ENCODE measurements around the gene PLCB3. TPM values are rescaled to one million over a fixed set of nuclear protein-coding genes. Genes with fewer than 3 reads are reported as not detected.

PLCB3 gene
- total and polyA plus RNA-seq, 2 of the 13 experiments (the other 11 are each of a cell fraction or from before 2014, with no cell fraction given): 7.5 to 13.8 TPM

DNA sequence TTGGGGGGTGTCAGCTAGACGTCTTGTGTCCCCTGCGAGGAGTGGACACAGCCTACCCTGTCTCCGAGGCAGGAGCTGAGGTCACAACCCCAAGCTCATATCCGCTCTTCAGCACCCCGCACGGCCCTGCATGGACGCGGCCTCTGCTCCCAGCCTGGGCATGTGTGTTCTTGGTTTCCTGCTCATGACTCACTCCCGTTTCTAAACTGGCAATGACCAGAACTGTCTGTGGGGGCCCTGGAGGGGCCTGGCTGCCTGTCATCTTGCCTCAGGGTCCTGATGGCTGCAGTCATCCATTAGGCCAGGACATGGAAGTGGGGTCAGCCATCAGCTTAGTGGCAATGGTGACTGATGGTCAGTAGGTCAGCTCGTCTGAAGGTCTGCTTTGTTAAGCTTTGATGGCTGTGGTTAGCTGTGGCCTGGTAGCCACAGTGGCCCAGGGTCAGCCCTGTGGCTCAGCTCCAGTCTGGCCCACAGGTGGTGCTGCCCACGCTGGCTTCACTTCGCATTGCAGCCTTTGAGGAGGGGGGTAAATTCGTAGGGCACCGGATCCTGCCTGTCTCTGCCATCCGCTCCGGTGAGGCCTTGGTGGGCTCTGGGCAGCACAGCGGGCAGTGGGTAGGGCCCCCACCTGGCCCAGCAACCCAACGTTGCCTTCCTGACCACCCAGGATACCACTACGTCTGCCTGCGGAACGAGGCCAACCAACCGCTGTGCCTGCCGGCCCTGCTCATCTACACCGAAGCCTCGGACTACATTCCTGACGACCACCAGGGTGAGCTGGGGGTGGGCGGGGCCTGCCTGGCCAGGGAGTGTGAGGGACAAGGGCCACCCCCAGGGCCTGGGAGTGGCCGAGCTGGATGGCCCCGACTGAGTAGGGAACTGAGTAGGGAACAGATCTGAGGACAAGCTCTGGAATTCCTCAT is 12.0 kb downstream of the PLCB3 start:
- no peaks in the 10 kb centered on the region for H3K9me3 ChIP-seq (ENCODE audit: low read length)
- no peak overlapping the region for H2AFZ ChIP-seq (ENCODE audit: low read length)
- H4K20me1 ChIP-seq (ENCODE audit: insufficient read depth, low read length): no peaks in the 10 kb centered on the region
- H3K27me3 ChIP-seq (ENCODE audit: control insufficient read depth in 1 of 2, insufficient read depth in 2 of 2, low read length in 2 of 2): no peaks in the 10 kb centered on the region
- WGBS (ENCODE audit: low lambda C conversion rate): 86% methylated on average over 2 of the region's 29 CpGs
- no peak overlapping the region for H3K4me2 ChIP-seq (ENCODE audit: low read depth, low read length)
- intact Hi-C loops (cut with micrococcal nuclease; ENCODE audit: unreplicated experiment) (no loop called here), in situ Hi-C loops (cut with HindIII; ENCODE audit: extremely low pct_ligation_motif_present, low pct_unique_long_range_greater_than_20kb) (no loop called here)
- ChIA-PET CTCF (ENCODE audit: low intra/inter-chr PET ratio, low total read pairs) (no interaction called here), POLR2A (no interaction called here)
- peaks cover 8 to 35% of the 10 kb centered on the region in 2 experiments; a peak in 4 of 5 replicates for H3K36me3 ChIP-seq (replicated peaks in 1 of 2; ENCODE audit: control insufficient read depth in 1 of 2, insufficient read depth in 2 of 2, low read length in 2 of 2)
- peaks cover 8% of the 10 kb centered on the region for H3K4me1 ChIP-seq (ENCODE audit: insufficient read depth, low read length)
- H3K4me3 ChIP-seq (replicated peaks in 1 of 3; ENCODE audit: insufficient read depth in 1 of 3, low read depth in 2 of 3, low read length in 3 of 3): no peak overlapping the region
- H3K9ac ChIP-seq (ENCODE audit: insufficient read depth, low read depth, low read length): no peak overlapping the region
- no peak for ATAC-seq
- BruUV-seq (replicated peaks): no TSS peak
- H3K79me2 ChIP-seq (ENCODE audit: insufficient read depth, low read length): no peaks in the 10 kb centered on the region
- FAIRE-seq: no peak
- no peak overlapping the region for H3K27ac ChIP-seq (ENCODE audit: extremely low read length, insufficient read depth, low read length)
- no peak for DNase-seq (ENCODE audit: low spot score)
- TF ChIP-seq ZXDC (CRISPR knock-in tag; IDR thresholded peaks at IDR 0.05): no peak
- TF ChIP-seq TRAFD1 (CRISPR knock-in tag; IDR thresholded peaks at IDR 0.05; ENCODE audit: borderline replicate concordance): no peak
- TF ChIP-seq ZNF841 (CRISPR knock-in tag; IDR thresholded peaks at IDR 0.05; ENCODE audit: borderline replicate concordance): no peak
- no peak for TF ChIP-seq SMAD9 (CRISPR knock-in tag; IDR thresholded peaks at IDR 0.05)
- no peak for TF ChIP-seq ZNF879 (CRISPR knock-in tag; IDR thresholded peaks at IDR 0.05)
- TF ChIP-seq ZNF746 (CRISPR knock-in tag; IDR thresholded peaks at IDR 0.05): no peak
- TF ChIP-seq JUNB (CRISPR knock-in tag; IDR thresholded peaks at IDR 0.05; ENCODE audit: borderline replicate concordance): no peak
- TF ChIP-seq TBP (CRISPR knock-in tag; IDR thresholded peaks at IDR 0.05): no peak
- TF ChIP-seq ESRRA (CRISPR knock-in tag; IDR thresholded peaks at IDR 0.05; ENCODE audit: low read depth): no peak
- no peak for TF ChIP-seq GTF2F1 (IDR thresholded peaks at IDR 0.05; ENCODE audit: low read length)
- no peak for TF ChIP-seq ZNF251 (CRISPR knock-in tag; IDR thresholded peaks at IDR 0.05)
